ENCODE data around the gene FPGS. TPM values are rescaled to one million over a fixed set of nuclear protein-coding genes. Genes with fewer than 3 reads are reported as not detected.
A peak's percentile ranks its signal among the peaks of the same experiment; 100 is the strongest.

The FPGS gene
- total RNA-seq, 1 donor from 2014 or later: 70.0 TPM

GRCh38 chr9:127781806-127782205 is 20.9 kb upstream of the FPGS start:
- FAIRE-seq (no peak), DNase-seq (ENCODE audit: low read depth) (no peak)
- Histone ChIP-seq H3K27me3 (ENCODE audit: control insufficient read depth, insufficient read depth, low read length) (no peaks in the 10 kb centered on the region), H3K36me3 (ENCODE audit: control insufficient read depth, insufficient read depth, low read length) (no peaks in the 10 kb centered on the region), H3K4me3 (ENCODE audit: low read depth, low read length) (no peak overlapping the region)
- TF ChIP-seq CTCF (IDR thresholded peaks at IDR 0.05; ENCODE audit: insufficient read depth, low read length, severe bottlenecking): no peak

GRCh38 chr9:127783111-127784008 is 19.3 kb upstream of the FPGS start:
- DNase-seq (ENCODE audit: low read depth) (no peak), FAIRE-seq (no peak)

GRCh38 chr9:127785023-127785932 is 17.4 kb upstream of the FPGS start:
- Histone ChIP-seq H3K36me3 (ENCODE audit: control insufficient read depth, insufficient read depth, low read length) (peaks cover 31% of the 10 kb centered on the region), H3K27me3 (ENCODE audit: control insufficient read depth, insufficient read depth, low read length) (no peaks in the 10 kb centered on the region), H3K4me3 (ENCODE audit: low read depth, low read length) (peak overlapping the region; percentile 94)
- FAIRE-seq (no peak), DNase-seq (ENCODE audit: low read depth) (no peak)
- peak; percentile 85 for TF ChIP-seq CTCF (IDR thresholded peaks at IDR 0.05; ENCODE audit: insufficient read depth, low read length, severe bottlenecking)

More at GRCh38 chr9:127783111-127784008, 19.3 kb upstream of the FPGS start:
- peaks cover 15% of the 10 kb centered on the region for H3K36me3 ChIP-seq (ENCODE audit: control insufficient read depth, insufficient read depth, low read length)
- no peak for TF ChIP-seq CTCF (IDR thresholded peaks at IDR 0.05; ENCODE audit: insufficient read depth, low read length, severe bottlenecking)
- no peaks in the 10 kb centered on the region for H3K27me3 ChIP-seq (ENCODE audit: control insufficient read depth, insufficient read depth, low read length)
- no peak overlapping the region for H3K4me3 ChIP-seq (ENCODE audit: low read depth, low read length)

- FAIRE-seq (no peak), DNase-seq (ENCODE audit: low read depth) (peak; percentile 53)
- peak within 1 kb of the TSS; percentile 94 for H3K4me3 ChIP-seq (ENCODE audit: low read depth, low read length)
- no peak for TF ChIP-seq CTCF (IDR thresholded peaks at IDR 0.05; ENCODE audit: insufficient read depth, low read length, severe bottlenecking)
- H3K27me3 ChIP-seq (ENCODE audit: control insufficient read depth, insufficient read depth, low read length): no peaks in the 10 kb centered on the region
- H3K36me3 ChIP-seq (ENCODE audit: control insufficient read depth, insufficient read depth, low read length): peaks cover 36% of the 10 kb centered on the region
Observed at GRCh38 chr9:127785933-127786772, 16.5 kb upstream of the FPGS start, which contains the start of gene CDK9. CDK9 (plus strand) TSS chr9:127786034; CDS start chr9:127786149, 115 bp downstream.

GRCh38 chr9:127786773-127787104 is 15.9 kb upstream of the FPGS start:
- TF ChIP-seq CTCF (IDR thresholded peaks at IDR 0.05; ENCODE audit: insufficient read depth, low read length, severe bottlenecking): peak; percentile 34
- DNase-seq (ENCODE audit: low read depth): no peak
- Histone ChIP-seq H3K4me3 (ENCODE audit: low read depth, low read length) (peak overlapping the region; percentile 94), H3K27me3 (ENCODE audit: control insufficient read depth, insufficient read depth, low read length) (no peaks in the 10 kb centered on the region), H3K36me3 (ENCODE audit: control insufficient read depth, insufficient read depth, low read length) (peaks cover 38% of the 10 kb centered on the region)
- FAIRE-seq: no peak
